Kidney (tissue), 22 donors: Measurements from ENCODE around the gene SP4. TPM values are rescaled to one million over a fixed set of nuclear protein-coding genes. Genes with fewer than 3 reads are reported as not detected.

Experiments
- DNase-seq, 5 donors: peaks; one replicate each; pipeline ENCODE4 v3.0.0-alpha.2; 2013 to 2020
- FAIRE-seq: peaks from 2 replicates; lab custom pipeline; 2012; peaks lifted over from hg19 to GRCh38; lab: Jason Lieb, UNC
- H3K27ac ChIP-seq, 2 donors: one replicate each; pipeline ENCODE4 v1.7.0; 2013; ENCODE audit warnings: low read depth in 2 of 2, low read length in 2 of 2, inconsistent platforms in 1 of 2
- H3K27me3 ChIP-seq: one replicate; pipeline ENCODE4 v1.7.1; 2013; ENCODE audit warnings: low read length, inconsistent platforms; ENCODE audit not compliant: control insufficient read depth, insufficient read depth
- H3K36me3 ChIP-seq, 3 donors: one replicate each; pipeline versions ENCODE4 v1.7.0 to v1.7.1; 2013; ENCODE audit warnings: low read length in 3 of 3, control low read depth in 1 of 3, inconsistent platforms in 1 of 3; ENCODE audit not compliant: insufficient read depth in 3 of 3, control insufficient read depth in 2 of 3
- H3K4me1 ChIP-seq, 3 donors: one replicate each; pipeline versions ENCODE4 v1.7.0 to v1.7.1; 2013; ENCODE audit warnings: low read length in 3 of 3, inconsistent platforms in 1 of 3, low read depth in 1 of 3; ENCODE audit not compliant: control insufficient read depth in 2 of 3, insufficient read depth in 2 of 3
- H3K4me3 ChIP-seq, 3 donors: one replicate each; pipeline versions ENCODE4 v1.7.0 to v1.8.1; 2013; ENCODE audit warnings: low read length in 3 of 3, control low read depth in 1 of 3, inconsistent platforms in 1 of 3
- H3K9ac ChIP-seq, 3 donors: one replicate each; pipeline versions ENCODE4 v1.7.0 to v1.7.1; 2013; ENCODE audit warnings: low read length in 3 of 3, control low read depth in 1 of 3, inconsistent platforms in 1 of 3
- H3K9me3 ChIP-seq, 3 donors: one replicate each; pipeline versions ENCODE4 v1.7.0 to v1.7.1; 2013; ENCODE audit warnings: low read length in 3 of 3, control low read depth in 1 of 3, inconsistent platforms in 1 of 3; ENCODE audit not compliant: control insufficient read depth in 2 of 3, insufficient read depth in 1 of 3
- intact Hi-C: fragments of 100-400 bp; cut with DNase I; formaldehyde crosslinking; loops from one replicate; pipeline ENCODE4 v1.11.1; 2022
- long read RNA-seq, 10 donors: library from polyadenylated mRNA in 1 of 10; unstranded in 1 of 10; transcript quantifications; one replicate each; pipeline ENCODE4 v2.0.0 and lab custom pipeline, GENCODE V29; 2021 to 2026
- polyA plus RNA-seq: library from polyadenylated mRNA; stranded (reverse); fragments of 350-450 nt; fragmentation: Illumina TruSeq; extraction: RNeasy Lipid Tissue Mini Kit (QIAGEN cat#74804); gene quantifications from one replicate; pipeline ENCODE4 v1.2.3, GENCODE V29; 2014; ENCODE audit warnings: low read depth, low replicate concordance; ENCODE audit not compliant: insufficient read depth
- total RNA-seq: library from RNA; stranded (reverse); fragmentation: NEBNext Ultra II Directional; extraction: Animal tissue kit (Norgen Biotek cat#: 25700); gene quantifications from one replicate; pipeline ENCODE4 v1.2.1, GENCODE V29; 2021
- TF ChIP-seq, protein P1 (sequence below): IDR thresholded peaks from 3 replicates; pipeline ENCODE4 v1.5.1; 2012; ENCODE audit warnings: mild to moderate bottlenecking, moderate library complexity, borderline replicate concordance; ENCODE audit not compliant: insufficient read depth; ENCODE audit errors: extremely low read depth
- donor health status: control.
- donor health status: control.
- donor health status: control.
- donor health status: control.
- donor health status: control.
- donor health status: DM: yes; HTN: yes; CAD: no.
- donor health status: Normal renal cell carcinoma (clear cell type).

SP4 gene
- total RNA-seq: 11.2 TPM
- polyA plus RNA-seq: 1.2 TPM
- long read RNA-seq, donor 1, full-length matches to known transcripts: 1 of 1 reads
- long read RNA-seq, donor 1, partial matches to known transcripts: 0 of 1 reads
- long read RNA-seq, donor 1, other reads (novel, unspliced or antisense): 0 of 1 reads
- long read RNA-seq, donor 2, full-length matches to known transcripts: 2 of 7 reads
- long read RNA-seq, donor 2, partial matches to known transcripts: 5 of 7 reads
- long read RNA-seq, donor 2, other reads (novel, unspliced or antisense): 0 of 7 reads
- long read RNA-seq, donor 3, partial matches to known transcripts: 5 of 5 reads
- long read RNA-seq, donor 3, other reads (novel, unspliced or antisense): 0 of 5 reads
- long read RNA-seq, donor 4: 0 reads
- long read RNA-seq, donor 5: 0 reads
- long read RNA-seq, donor 6, partial matches to known transcripts: 5 of 5 reads
- long read RNA-seq, donor 6, other reads (novel, unspliced or antisense): 0 of 5 reads
- long read RNA-seq, donor 7, full-length matches to known transcripts: 2 of 5 reads
- long read RNA-seq, donor 7, partial matches to known transcripts: 3 of 5 reads
- long read RNA-seq, donor 7, other reads (novel, unspliced or antisense): 0 of 5 reads
- long read RNA-seq, donor 8: 0 reads
- long read RNA-seq, donor 9: 0 reads
- long read RNA-seq, donor 10, full-length matches to known transcripts: 1 of 1 reads
- long read RNA-seq, donor 10, partial matches to known transcripts: 0 of 1 reads
- long read RNA-seq, donor 10, other reads (novel, unspliced or antisense): 0 of 1 reads

GRCh38 chr7:21427871-21428658, at the start of gene SP4:
Gene SP4 (plus strand): TSS chr7:21428083. CDS start chr7:21428252, 169 bp downstream.
- no peaks in the 10 kb centered on the region for H3K9me3 ChIP-seq
- no peaks in the 10 kb centered on the region for H3K36me3 ChIP-seq
- no peaks in the 10 kb centered on the region for H3K27me3 ChIP-seq
- DNase-seq (peak; percentile 95 to 98 (median 97)), FAIRE-seq (no peak)
- TF ChIP-seq, protein P1, sequence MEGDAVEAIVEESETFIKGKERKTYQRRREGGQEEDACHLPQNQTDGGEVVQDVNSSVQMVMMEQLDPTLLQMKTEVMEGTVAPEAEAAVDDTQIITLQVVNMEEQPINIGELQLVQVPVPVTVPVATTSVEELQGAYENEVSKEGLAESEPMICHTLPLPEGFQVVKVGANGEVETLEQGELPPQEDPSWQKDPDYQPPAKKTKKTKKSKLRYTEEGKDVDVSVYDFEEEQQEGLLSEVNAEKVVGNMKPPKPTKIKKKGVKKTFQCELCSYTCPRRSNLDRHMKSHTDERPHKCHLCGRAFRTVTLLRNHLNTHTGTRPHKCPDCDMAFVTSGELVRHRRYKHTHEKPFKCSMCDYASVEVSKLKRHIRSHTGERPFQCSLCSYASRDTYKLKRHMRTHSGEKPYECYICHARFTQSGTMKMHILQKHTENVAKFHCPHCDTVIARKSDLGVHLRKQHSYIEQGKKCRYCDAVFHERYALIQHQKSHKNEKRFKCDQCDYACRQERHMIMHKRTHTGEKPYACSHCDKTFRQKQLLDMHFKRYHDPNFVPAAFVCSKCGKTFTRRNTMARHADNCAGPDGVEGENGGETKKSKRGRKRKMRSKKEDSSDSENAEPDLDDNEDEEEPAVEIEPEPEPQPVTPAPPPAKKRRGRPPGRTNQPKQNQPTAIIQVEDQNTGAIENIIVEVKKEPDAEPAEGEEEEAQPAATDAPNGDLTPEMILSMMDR: no peak
- H3K4me1 ChIP-seq: peaks cover 0 to 10% (median 3%) of the 10 kb centered on the region in 3 donors
- H3K4me3 ChIP-seq: peak within 1 kb of the TSS; percentile 75 to 95 (median 85)
- intact Hi-C loops: no loop called here
- H3K27ac ChIP-seq: peak within 1 kb of the TSS; percentile 96 to 99
- H3K9ac ChIP-seq: peak within 1 kb of the TSS; percentile 66 to 92 (median 82)

DNA sequence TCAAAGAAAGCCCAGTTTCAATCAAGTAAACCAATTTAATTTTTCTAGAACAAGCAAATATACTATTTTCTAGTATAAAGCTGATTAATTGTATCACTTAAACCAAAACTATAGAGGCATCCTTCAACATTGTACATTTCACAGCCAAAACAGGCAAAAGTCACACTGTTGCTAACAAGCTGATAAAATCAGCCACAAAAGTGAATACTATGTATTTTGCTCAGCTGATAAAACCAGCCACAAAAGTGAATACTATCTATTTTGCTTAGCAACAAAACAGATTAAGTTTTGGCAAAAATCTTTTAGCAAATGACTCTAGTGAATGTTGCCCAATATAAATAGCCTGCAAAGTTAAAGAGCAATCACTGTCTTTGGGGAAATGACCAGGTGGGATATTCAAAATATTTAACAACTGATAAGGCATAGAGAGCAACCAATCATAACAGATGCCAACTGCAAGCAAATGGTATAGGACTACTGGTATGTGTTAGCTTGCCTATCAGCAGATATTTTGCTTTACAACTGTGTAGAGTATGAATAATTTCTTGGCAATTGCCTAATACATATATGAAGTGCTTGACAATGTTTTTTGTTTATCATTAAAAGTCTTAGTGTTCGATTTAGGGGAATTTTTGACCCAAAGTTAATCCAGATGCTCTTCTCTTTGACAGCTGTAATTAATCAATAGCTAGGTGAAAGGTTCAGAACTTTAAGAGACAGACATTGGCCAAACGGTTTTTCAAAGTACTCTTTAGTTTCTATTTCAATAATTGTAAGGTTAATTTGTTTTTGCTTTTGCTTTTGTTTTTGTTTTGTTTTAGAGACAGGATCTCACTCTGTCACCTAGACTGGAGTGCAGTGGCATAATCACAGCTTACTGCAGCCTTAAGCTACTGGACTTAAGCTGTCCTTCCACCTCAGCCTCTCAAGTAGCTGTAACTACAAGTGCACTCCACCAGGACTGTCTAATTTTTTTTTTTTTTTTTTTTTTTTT, 44.4 kb upstream of the SP4 start:
- Histone ChIP-seq H3K36me3 (no peaks in the 10 kb centered on the region), H3K4me1 (no peaks in the 10 kb centered on the region), H3K4me3 (no peak overlapping the region), H3K9ac (no peak overlapping the region), H3K9me3 (no peaks in the 10 kb centered on the region), H3K27me3 (no peaks in the 10 kb centered on the region), H3K27ac (no peak overlapping the region)
- intact Hi-C loops: no loop called here
- FAIRE-seq (no peak), DNase-seq (no peak)
- TF ChIP-seq, protein P1: no peak

- no peak for FAIRE-seq
- Histone ChIP-seq H3K9me3 (no peaks in the 10 kb centered on the region), H3K27me3 (no peaks in the 10 kb centered on the region), H3K4me1 (no peaks in the 10 kb centered on the region), H3K36me3 (no peaks in the 10 kb centered on the region), H3K9ac (no peak overlapping the region), H3K4me3 (no peak overlapping the region), H3K27ac (no peak overlapping the region)
- intact Hi-C loops: no loop called here
- DNase-seq: no peak
- TF ChIP-seq, protein P1: no peak
Measured at GRCh38 chr7:21393937-21394336, 33.9 kb upstream of the SP4 start.
